ENCODE data around the gene TEKT3. TPM values are rescaled to one million over a fixed set of nuclear protein-coding genes. Genes with fewer than 3 reads are reported as not detected.

Gene TEKT3
- total RNA-seq, 2 experiments from 2014 or later, result 0.25 TPM; not detected in 1

DNA sequence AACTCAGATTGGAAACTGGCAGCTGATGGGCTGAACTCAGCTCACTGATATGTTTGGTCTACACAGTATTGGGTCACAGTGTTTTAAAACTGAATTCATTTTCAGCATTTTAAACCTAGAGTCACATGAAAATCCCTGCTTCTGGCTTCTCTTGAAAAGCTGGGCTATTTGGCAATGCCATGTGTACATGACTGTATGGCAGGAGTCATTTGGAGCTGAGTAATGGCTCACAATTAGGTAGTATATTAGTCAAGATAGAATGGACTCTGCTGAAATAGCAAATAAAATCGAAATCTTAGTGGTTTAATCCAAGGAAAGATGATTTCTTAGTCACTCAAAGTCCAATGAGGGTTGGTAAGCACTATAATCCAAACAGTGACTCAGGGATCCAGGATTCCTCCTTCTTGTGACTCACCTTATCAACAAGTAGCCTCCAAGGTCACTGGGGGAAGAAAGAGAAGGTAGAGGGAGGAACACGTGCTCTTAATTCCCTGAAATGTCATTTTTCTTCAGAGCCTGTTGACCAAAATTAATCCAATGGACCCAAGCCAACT is 62.4 kb downstream of the TEKT3 start:
- H3K4me3 Mint-ChIP-seq, result no peak overlapping the region
- no peaks in the 10 kb centered on the region for H3K4me1 Mint-ChIP-seq
- peaks cover 2% of the 10 kb centered on the region for H3K9me3 Mint-ChIP-seq
- POLR2A ChIA-PET, result no interaction called here
- CTCF ChIA-PET, result no interaction called here
- H3K27me3 Mint-ChIP-seq, result peaks cover 24% of the 10 kb centered on the region
- H3K36me3 Mint-ChIP-seq (ENCODE audit: low read depth), result no peaks in the 10 kb centered on the region
- no peak overlapping the region for H3K27ac Mint-ChIP-seq
- DNase-seq, result no peak

GRCh38 chr17:15278380-15278779 is 63.0 kb downstream of the TEKT3 start:
- no peak overlapping the region for H3K27ac Mint-ChIP-seq
- H3K27me3 Mint-ChIP-seq, result peaks cover 18% of the 10 kb centered on the region
- H3K9me3 Mint-ChIP-seq, result peaks cover 2% of the 10 kb centered on the region
- POLR2A ChIA-PET, result no interaction called here
- no peak for DNase-seq
- H3K4me1 Mint-ChIP-seq, result no peaks in the 10 kb centered on the region
- no peak overlapping the region for H3K4me3 Mint-ChIP-seq
- H3K36me3 Mint-ChIP-seq (ENCODE audit: low read depth), result no peaks in the 10 kb centered on the region
- CTCF ChIA-PET, result no interaction called here

GRCh38 chr17:15274017-15274416 is 67.4 kb downstream of the TEKT3 start:
- Mint-ChIP-seq H3K4me3 (no peak overlapping the region), H3K27ac (no peak overlapping the region), H3K9me3 (no peaks in the 10 kb centered on the region), H3K27me3 (peaks cover 2% of the 10 kb centered on the region), H3K4me1 (peaks cover 6% of the 10 kb centered on the region), H3K36me3 (ENCODE audit: low read depth) (no peaks in the 10 kb centered on the region)
- DNase-seq, result no peak
- CTCF ChIA-PET, result no interaction called here
- POLR2A ChIA-PET, result no interaction called here

GRCh38 chr17:15273141-15273793 is 68.1 kb downstream of the TEKT3 start:
- Mint-ChIP-seq H3K4me3 (no peak overlapping the region), H3K27ac (no peak overlapping the region), H3K9me3 (no peaks in the 10 kb centered on the region), H3K4me1 (peaks cover 6% of the 10 kb centered on the region), H3K27me3 (peaks cover 2% of the 10 kb centered on the region), H3K36me3 (ENCODE audit: low read depth) (no peaks in the 10 kb centered on the region)
- ChIA-PET CTCF (no interaction called here), POLR2A (no interaction called here)
- no peak for DNase-seq

- CTCF ChIA-PET, result interaction anchor here (0.6 to 1.0 kb wide), 2 partner anchors 12 to 13 kb away, joined by 3 to 4 read pairs; no protein-coding TSS in a partner anchor
- H3K4me1 Mint-ChIP-seq, result peaks cover 6% of the 10 kb centered on the region
- no peaks in the 10 kb centered on the region for H3K9me3 Mint-ChIP-seq
- H3K27me3 Mint-ChIP-seq, result peaks cover 5% of the 10 kb centered on the region
- H3K4me3 Mint-ChIP-seq, result no peak overlapping the region
- no peak for DNase-seq
- H3K36me3 Mint-ChIP-seq (ENCODE audit: low read depth), result no peaks in the 10 kb centered on the region
- POLR2A ChIA-PET, result no interaction called here
- no peak overlapping the region for H3K27ac Mint-ChIP-seq
Measured at GRCh38 chr17:15271741-15272140, 69.7 kb downstream of the TEKT3 start.

DNA sequence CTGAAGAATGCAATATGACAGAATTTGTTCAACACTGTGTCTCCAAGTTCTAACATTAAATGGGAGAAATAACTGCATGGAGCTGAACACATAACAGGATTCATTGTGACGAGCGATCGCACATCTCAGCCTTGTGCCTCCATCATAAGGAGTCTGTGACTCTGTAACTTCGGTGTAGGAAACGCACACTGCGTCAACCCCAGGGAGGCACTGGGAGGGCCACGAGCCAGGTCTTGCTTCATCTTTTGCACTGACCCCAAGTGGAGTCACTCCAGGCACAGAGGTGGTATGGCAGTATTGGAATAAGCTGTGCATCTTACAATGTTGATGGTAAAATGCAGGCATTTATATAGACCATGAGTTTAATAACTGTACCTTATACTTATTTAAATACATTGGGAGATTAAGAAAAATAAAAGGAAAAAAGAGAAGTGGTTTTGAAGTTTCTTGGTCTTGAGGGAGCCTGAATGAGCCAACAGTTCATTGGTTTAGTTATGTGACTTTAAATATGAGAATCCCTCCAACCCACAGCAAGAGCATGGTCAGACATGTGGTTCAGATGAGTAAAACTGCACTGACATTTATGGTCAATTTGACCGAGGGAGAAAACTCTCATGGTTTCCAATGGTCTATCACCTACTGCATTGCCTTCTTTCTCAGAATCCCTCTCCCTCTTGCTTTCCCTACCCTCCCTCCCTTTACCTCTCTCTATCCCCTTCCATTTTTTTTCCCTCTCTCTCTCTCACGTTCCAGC is 70.6 kb downstream of the TEKT3 start:
- no peaks in the 10 kb centered on the region for H3K9me3 Mint-ChIP-seq

GRCh38 chr17:15269780-15270089 is 71.7 kb downstream of the TEKT3 start:
- Mint-ChIP-seq H3K27ac (no peak overlapping the region), H3K36me3 (ENCODE audit: low read depth) (no peaks in the 10 kb centered on the region), H3K4me1 (peaks cover 6% of the 10 kb centered on the region), H3K9me3 (no peaks in the 10 kb centered on the region), H3K4me3 (no peak overlapping the region), H3K27me3 (peaks cover 17% of the 10 kb centered on the region)
- CTCF ChIA-PET, result no interaction called here
- no peak for DNase-seq
- POLR2A ChIA-PET, result no interaction called here

More for the DNA sequence above, 70.6 kb downstream of the TEKT3 start:
- no peak for DNase-seq
- H3K27me3 Mint-ChIP-seq, result peaks cover 10% of the 10 kb centered on the region
- H3K4me1 Mint-ChIP-seq, result peaks cover 6% of the 10 kb centered on the region
- ChIA-PET CTCF (no interaction called here), POLR2A (no interaction called here)
- no peaks in the 10 kb centered on the region for H3K36me3 Mint-ChIP-seq (ENCODE audit: low read depth)
- H3K4me3 Mint-ChIP-seq, result no peak overlapping the region
- H3K27ac Mint-ChIP-seq, result no peak overlapping the region

GRCh38 chr17:15269087-15269779 is 72.2 kb downstream of the TEKT3 start:
- ChIA-PET CTCF (no interaction called here), POLR2A (no interaction called here)
- H3K4me1 Mint-ChIP-seq, result peaks cover 6% of the 10 kb centered on the region
- DNase-seq, result no peak
- no peak overlapping the region for H3K4me3 Mint-ChIP-seq
- H3K36me3 Mint-ChIP-seq (ENCODE audit: low read depth), result no peaks in the 10 kb centered on the region
- no peaks in the 10 kb centered on the region for H3K9me3 Mint-ChIP-seq
- peaks cover 22% of the 10 kb centered on the region for H3K27me3 Mint-ChIP-seq
- no peak overlapping the region for H3K27ac Mint-ChIP-seq

- Mint-ChIP-seq H3K27me3 (peaks cover 26% of the 10 kb centered on the region), H3K9me3 (no peaks in the 10 kb centered on the region), H3K4me3 (no peak overlapping the region), H3K36me3 (ENCODE audit: low read depth) (no peaks in the 10 kb centered on the region), H3K4me1 (peaks cover 6% of the 10 kb centered on the region), H3K27ac (no peak overlapping the region)
- CTCF ChIA-PET, result no interaction called here
- DNase-seq, result no peak
- POLR2A ChIA-PET, result no interaction called here
Measured at GRCh38 chr17:15268461-15268860, 72.9 kb downstream of the TEKT3 start.

DNA sequence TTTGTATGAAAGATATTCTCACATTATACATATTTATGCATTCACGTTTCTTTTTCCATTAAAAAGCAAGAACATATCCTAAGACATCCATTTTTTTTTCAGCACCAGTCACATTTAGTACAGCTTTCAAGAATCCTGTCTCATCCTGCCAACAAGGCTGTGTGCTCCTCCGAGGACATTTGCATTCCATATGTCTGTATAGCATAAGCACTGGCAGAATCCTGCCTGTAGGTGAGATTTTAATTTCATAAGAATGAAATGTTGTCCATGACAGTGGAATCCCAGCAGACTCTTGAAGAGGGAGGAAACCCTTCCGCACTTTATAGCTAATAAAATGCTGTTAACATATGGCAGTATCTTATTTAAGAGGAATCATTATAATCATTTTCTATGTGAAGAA is 73.4 kb downstream of the TEKT3 start:
- no peak for DNase-seq
- peaks cover 6% of the 10 kb centered on the region for H3K4me1 Mint-ChIP-seq
- H3K9me3 Mint-ChIP-seq, result no peaks in the 10 kb centered on the region
- H3K4me3 Mint-ChIP-seq, result no peak overlapping the region
- no peaks in the 10 kb centered on the region for H3K36me3 Mint-ChIP-seq (ENCODE audit: low read depth)
- no peak overlapping the region for H3K27ac Mint-ChIP-seq
- POLR2A ChIA-PET, result no interaction called here
- CTCF ChIA-PET, result no interaction called here
- peaks cover 29% of the 10 kb centered on the region for H3K27me3 Mint-ChIP-seq

- peaks cover 42% of the 10 kb centered on the region for H3K27me3 Mint-ChIP-seq
- no peak for DNase-seq
- no peaks in the 10 kb centered on the region for H3K9me3 Mint-ChIP-seq
- POLR2A ChIA-PET, result no interaction called here
- H3K4me3 Mint-ChIP-seq, result no peak overlapping the region
- no peaks in the 10 kb centered on the region for H3K36me3 Mint-ChIP-seq (ENCODE audit: low read depth)
- H3K27ac Mint-ChIP-seq, result no peak overlapping the region
- CTCF ChIA-PET, result interaction anchor here (1.2 kb wide), 1 partner anchor 9 kb away, joined by 3 read pairs; no protein-coding TSS in a partner anchor
- H3K4me1 Mint-ChIP-seq, result peaks cover 10% of the 10 kb centered on the region
Measured at GRCh38 chr17:15266325-15267125, 74.9 kb downstream of the TEKT3 start.

GRCh38 chr17:15265131-15265530 is 76.3 kb downstream of the TEKT3 start, which contains the start of gene PMP22:
TSS of gene PMP22 (minus strand) at chr17:15265326. CDS start at chr17:15260727, 4,599 bp downstream.
- DNase-seq, result no peak
- H3K4me1 Mint-ChIP-seq, result peaks cover 14% of the 10 kb centered on the region

GRCh38 chr17:15264542-15264941 is 76.9 kb downstream of the TEKT3 start:
- Mint-ChIP-seq H3K9me3 (no peaks in the 10 kb centered on the region), H3K36me3 (ENCODE audit: low read depth) (no peaks in the 10 kb centered on the region), H3K27me3 (peaks cover 55% of the 10 kb centered on the region), H3K4me1 (peaks cover 15% of the 10 kb centered on the region), H3K27ac (no peak overlapping the region), H3K4me3 (no peak overlapping the region)
- ChIA-PET POLR2A (no interaction called here), CTCF (interaction anchor here (2.1 kb wide), 1 partner anchor 239 kb away, joined by 9 read pairs; no protein-coding TSS in a partner anchor)
- no peak for DNase-seq

More at GRCh38 chr17:15265131-15265530, 76.3 kb downstream of the TEKT3 start, which contains the start of gene PMP22:
- H3K4me3 Mint-ChIP-seq, result no peak within 1 kb of the TSS
- H3K9me3 Mint-ChIP-seq, result no peaks in the 10 kb centered on the region
- POLR2A ChIA-PET, result no interaction called here
- H3K27me3 Mint-ChIP-seq, result peaks cover 54% of the 10 kb centered on the region
- H3K27ac Mint-ChIP-seq, result no peak within 1 kb of the TSS
- CTCF ChIA-PET, result no interaction called here
- no peaks in the 10 kb centered on the region for H3K36me3 Mint-ChIP-seq (ENCODE audit: low read depth)
